ENCODE measurements around the gene PCGF3.

DNA sequence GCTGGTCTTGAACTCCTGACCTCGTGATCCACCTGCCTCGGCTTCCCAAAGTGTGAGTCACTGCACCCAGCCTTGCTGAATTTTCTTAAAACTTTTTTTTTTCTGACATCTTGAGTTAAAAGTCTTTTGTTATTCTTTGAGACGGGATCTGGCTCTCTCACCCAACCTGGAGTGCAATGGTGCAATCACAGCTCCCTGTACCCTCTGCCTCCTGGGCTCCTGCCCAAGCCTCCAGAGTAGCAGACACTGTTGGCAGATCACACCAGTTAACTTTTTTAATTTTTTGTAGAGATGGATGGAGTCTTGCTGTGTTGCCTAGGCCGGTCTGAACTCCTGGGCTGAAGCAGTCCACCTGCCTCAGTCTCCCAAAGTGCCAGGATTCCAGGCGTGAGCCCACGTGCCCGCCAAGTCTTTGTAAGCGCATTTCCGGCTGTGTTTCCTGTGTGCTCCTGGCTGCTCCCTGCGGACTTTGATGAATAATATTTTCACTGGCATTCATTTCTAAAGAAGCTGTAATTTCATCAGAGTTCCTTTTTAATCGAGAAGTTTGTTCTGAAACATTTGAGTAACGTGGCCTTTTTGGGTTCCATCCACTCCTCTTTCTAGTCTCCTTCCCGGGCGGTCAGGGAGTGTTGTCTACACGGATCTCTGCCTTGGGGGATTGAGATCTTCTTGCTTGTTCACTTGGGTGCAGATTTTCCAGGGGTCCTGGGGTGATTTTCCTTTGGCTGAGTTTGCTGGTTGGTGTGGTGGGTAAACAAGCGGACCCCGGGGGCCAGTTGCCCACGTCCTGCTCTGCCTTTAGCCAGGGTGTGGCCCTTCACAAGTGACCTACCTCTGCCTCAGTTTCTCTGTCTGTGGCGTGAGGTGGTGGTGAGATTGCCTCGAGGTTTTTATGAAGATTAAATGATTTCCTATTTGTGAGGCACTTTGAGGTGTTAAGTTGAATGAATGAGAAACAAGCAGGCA is 44.4 kb downstream of the PCGF3 start:
- TF ChIP-seq, protein P1, sequence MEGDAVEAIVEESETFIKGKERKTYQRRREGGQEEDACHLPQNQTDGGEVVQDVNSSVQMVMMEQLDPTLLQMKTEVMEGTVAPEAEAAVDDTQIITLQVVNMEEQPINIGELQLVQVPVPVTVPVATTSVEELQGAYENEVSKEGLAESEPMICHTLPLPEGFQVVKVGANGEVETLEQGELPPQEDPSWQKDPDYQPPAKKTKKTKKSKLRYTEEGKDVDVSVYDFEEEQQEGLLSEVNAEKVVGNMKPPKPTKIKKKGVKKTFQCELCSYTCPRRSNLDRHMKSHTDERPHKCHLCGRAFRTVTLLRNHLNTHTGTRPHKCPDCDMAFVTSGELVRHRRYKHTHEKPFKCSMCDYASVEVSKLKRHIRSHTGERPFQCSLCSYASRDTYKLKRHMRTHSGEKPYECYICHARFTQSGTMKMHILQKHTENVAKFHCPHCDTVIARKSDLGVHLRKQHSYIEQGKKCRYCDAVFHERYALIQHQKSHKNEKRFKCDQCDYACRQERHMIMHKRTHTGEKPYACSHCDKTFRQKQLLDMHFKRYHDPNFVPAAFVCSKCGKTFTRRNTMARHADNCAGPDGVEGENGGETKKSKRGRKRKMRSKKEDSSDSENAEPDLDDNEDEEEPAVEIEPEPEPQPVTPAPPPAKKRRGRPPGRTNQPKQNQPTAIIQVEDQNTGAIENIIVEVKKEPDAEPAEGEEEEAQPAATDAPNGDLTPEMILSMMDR (IDR thresholded peaks at IDR 0.05; ENCODE audit: low read depth, low read length) = no peak
- TF ChIP-seq EZH2phosphoT487 (IDR thresholded peaks at IDR 0.05; ENCODE audit: low read depth) = no peak

All from OCI-LY3 (cell line).